ENCODE results near the gene PNPLA2.

Gene PNPLA2

GRCh38 chr11:816433-816779, 2.3 kb upstream of the PNPLA2 start:
- TF ChIP-seq REST (IDR thresholded peaks at IDR 0.05; ENCODE audit: insufficient read depth in 1 of 2, low read depth in 2 of 2, low read length in 2 of 2): no peak
- TF ChIP-seq FOXP2 (optimal IDR thresholded peaks at IDR 0.05; ENCODE audit: borderline replicate concordance, extremely low read depth, extremely low read length, insufficient read depth): no peak
- no peak for TF ChIP-seq POLR2AphosphoS5 (IDR thresholded peaks at IDR 0.05; ENCODE audit: low read depth, low read length)
- TF ChIP-seq TAF1 (IDR thresholded peaks at IDR 0.05; ENCODE audit: borderline replicate concordance, insufficient read depth, low read length): no peak
- no peak for TF ChIP-seq SIN3A (IDR thresholded peaks at IDR 0.05; ENCODE audit: borderline replicate concordance, insufficient read depth, low read length)

- TF ChIP-seq POLR2AphosphoS5 (IDR thresholded peaks at IDR 0.05; ENCODE audit: low read depth, low read length): peak; percentile 97
- TF ChIP-seq TAF1 (IDR thresholded peaks at IDR 0.05; ENCODE audit: borderline replicate concordance, insufficient read depth, low read length): no peak
- TF ChIP-seq REST (IDR thresholded peaks at IDR 0.05; ENCODE audit: insufficient read depth in 1 of 2, low read depth in 2 of 2, low read length in 2 of 2): no peak
- peak; percentile 61; the same call in 1 of the 2 replicates for TF ChIP-seq SIN3A (IDR thresholded peaks at IDR 0.05; ENCODE audit: borderline replicate concordance, insufficient read depth, low read length)
- no peak for TF ChIP-seq FOXP2 (optimal IDR thresholded peaks at IDR 0.05; ENCODE audit: borderline replicate concordance, extremely low read depth, extremely low read length, insufficient read depth)
Observed at GRCh38 chr11:819129-819931, 616 bp downstream of the PNPLA2 start.

GRCh38 chr11:819943-820649, 1.4 kb downstream of the PNPLA2 start:
- peak; percentile 75; the same call in 1 of the 2 replicates for TF ChIP-seq SIN3A (IDR thresholded peaks at IDR 0.05; ENCODE audit: borderline replicate concordance, insufficient read depth, low read length)
- no peak for TF ChIP-seq POLR2AphosphoS5 (IDR thresholded peaks at IDR 0.05; ENCODE audit: low read depth, low read length)
- 0 out of 2 replicates have a peak, but pooled peaks have one; percentile 29 for TF ChIP-seq TAF1 (IDR thresholded peaks at IDR 0.05; ENCODE audit: borderline replicate concordance, insufficient read depth, low read length)

- TF ChIP-seq FOXP2 (optimal IDR thresholded peaks at IDR 0.05; ENCODE audit: borderline replicate concordance, extremely low read depth, extremely low read length, insufficient read depth) (no peak), REST (IDR thresholded peaks at IDR 0.05; ENCODE audit: insufficient read depth in 1 of 2, low read depth in 2 of 2, low read length in 2 of 2) (no peak), TAF1 (IDR thresholded peaks at IDR 0.05; ENCODE audit: borderline replicate concordance, insufficient read depth, low read length) (no peak), SIN3A (IDR thresholded peaks at IDR 0.05; ENCODE audit: borderline replicate concordance, insufficient read depth, low read length) (no peak), POLR2AphosphoS5 (IDR thresholded peaks at IDR 0.05; ENCODE audit: low read depth, low read length) (no peak)
Observed at GRCh38 chr11:820655-821511, 2.2 kb downstream of the PNPLA2 start.
